ENCODE data around the gene SV2C.

- TF ChIP-seq CTCF (conservative IDR thresholded peaks at IDR 0.05 in 1 of 2, IDR thresholded peaks at IDR 0.05 in 1 of 2; ENCODE audit: low read depth in 1 of 2, low read length in 2 of 2) (no peak), EZH2 (IDR thresholded peaks at IDR 0.05; ENCODE audit: low read length, missing control alignments) (no peak)
These were observed 319.2 kb downstream of the SV2C start for GRCh38 chr5:76402251-76402885.

All from fibroblast of lung (primary cell).